SK-N-SH treated with all-trans-retinoic acid at 6 μM for 48 hours (cell line): Measurements from ENCODE around the gene SLC25A39.

Source experiments
- GLIS3 ChIP-seq: fragments of 250-450 bp; sonication (Bioruptor Pico); IDR thresholded peaks from 2 replicates; pipeline ENCODE4 v1.5.0; 2020; ENCODE audit warnings: mild to moderate bottlenecking, moderate library complexity
- PATZ1 ChIP-seq: fragments of 250-450 bp; sonication (Bioruptor Pico); IDR thresholded peaks from 2 replicates; pipeline ENCODE4 v1.8.0; 2020; ENCODE audit warnings: mild to moderate bottlenecking, moderate library complexity, borderline replicate concordance
- ZFP3 ChIP-seq: fragments of 250-450 bp; sonication (Bioruptor Pico); IDR thresholded peaks from 2 replicates; pipeline ENCODE4 v1.5.0; 2020; ENCODE audit warnings: mild to moderate bottlenecking, moderate library complexity
- ZFP30 ChIP-seq: fragments of 450-650 bp; formaldehyde crosslinking; IDR thresholded peaks from 2 replicates; pipeline ENCODE4 v1.5.0; 2022; ENCODE audit warnings: mild to moderate bottlenecking, moderate library complexity
- ZNF70 ChIP-seq: fragments of 450-650 bp; formaldehyde crosslinking; IDR thresholded peaks from 2 replicates; pipeline ENCODE4 v1.5.0; 2020; ENCODE audit warnings: mild to moderate bottlenecking, moderate library complexity

GRCh38 chr17:44346064-44346844 lies 21.6 kb upstream of the SLC25A39 start:
- TF ChIP-seq ZNF70 (CRISPR knock-in tag) (no peak), ZFP3 (no peak), ZFP30 (CRISPR knock-in tag) (no peak), GLIS3 (CRISPR knock-in tag) (no peak), PATZ1 (CRISPR knock-in tag) (no peak)
